Heart right ventricle (tissue), 16 donors: ENCODE measurements around the gene SLFN5. TPM values are rescaled to one million over a fixed set of nuclear protein-coding genes. Genes with fewer than 3 reads are reported as not detected.
"Not testable (repeated sequence)": the region's sequence is repeated elsewhere in the genome, so short reads cannot be mapped to it uniquely, and the experiment has no call there.

ENCODE experiments used
- ATAC-seq, 8 donors: fragments of 200-7000 bp; cut with Tn5 transposase; one replicate each; pipeline ENCODE4 v1.9.1; 2020; ENCODE audit warnings: mild to moderate bottlenecking in 8 of 8, moderate library complexity in 8 of 8, moderate number of reproducible peaks in 1 of 8
- DNase-seq, 2 donors: peaks; one replicate each; pipeline ENCODE4 v3.0.0-alpha.2; 2020
- H3K27ac ChIP-seq, 10 donors: fragments of 200-600 bp; sonication (generic) in 2 of 10; one replicate each; pipeline versions ENCODE4 v1.5.0 to v1.8.0; 2020 to 2022; ENCODE audit warnings: mild to moderate bottlenecking in 3 of 10
- H3K27me3 ChIP-seq, 7 donors: fragments of 200-600 bp; one replicate each; pipeline ENCODE4 v1.8.0; 2021 to 2022; ENCODE audit warnings: mild to moderate bottlenecking in 2 of 7
- H3K36me3 ChIP-seq, 9 donors: fragments of 200-600 bp; sonication (generic) in 1 of 9; one replicate each; pipeline versions ENCODE4 v1.5.0 to v1.8.0; 2020 to 2022; ENCODE audit warnings: mild to moderate bottlenecking in 2 of 9
- H3K4me1 ChIP-seq, 9 donors: fragments of 200-600 bp; sonication (generic) in 1 of 9; one replicate each; pipeline versions ENCODE4 v1.5.0 to v1.8.0; 2020 to 2022; ENCODE audit warnings: mild to moderate bottlenecking in 4 of 9
- H3K4me3 ChIP-seq, 10 donors: fragments of 200-600 bp; sonication (generic) in 2 of 10; one replicate each; pipeline versions ENCODE4 v1.5.0 to v1.8.0; 2020 to 2022; ENCODE audit warnings: mild to moderate bottlenecking in 7 of 10, moderate library complexity in 2 of 10
- H3K9me3 ChIP-seq, 11 donors: fragments of 200-600 bp in 10 of 11; sonication (generic) in 2 of 11; one replicate each; pipeline versions ENCODE4 v1.5.0 to v1.8.0; 2013 to 2022; ENCODE audit warnings: mild to moderate bottlenecking in 2 of 11, control low read depth in 1 of 11, moderate library complexity in 1 of 11
- CTCF ChIP-seq, 9 donors: fragments of 200-600 bp; sonication (generic) in 2 of 9; IDR thresholded peaks; one replicate each; pipeline versions ENCODE4 v1.5.0 to v1.8.0; 2021 to 2022; ENCODE audit warnings: antibody characterized with exemption in 9 of 9, mild to moderate bottlenecking in 5 of 9, moderate library complexity in 1 of 9
- WGBS, 2 donors: extraction: QIAGEN DNeasy Blood & Tissue Kit; methylation state at CpG; one replicate each; pipeline ENCODE4 v1.1.7; 2013; ENCODE audit warnings: inconsistent platforms in 1 of 2; 5-methylcytosine and 5-hydroxymethylcytosine counted together
- intact Hi-C, 10 donors: fragments of 100-400 bp; cut with DNase I; formaldehyde crosslinking; loops; one replicate each; pipeline versions ENCODE4 v1.11.1 to v1.14.2; 2022
- polyA plus RNA-seq, 2 donors: library from polyadenylated mRNA; stranded (reverse); fragments of 200-250 nt; gene quantifications; one replicate each; pipeline ENCODE4 v1.2.3, GENCODE V29; 2013
- total RNA-seq, 10 donors: library from RNA; stranded (reverse); fragmentation: NEBNext Ultra II Directional in 3 of 10; extraction: Animal tissue kit (Norgen Biotek cat#: 25700) in 3 of 10; gene quantifications; one replicate each; pipeline versions ENCODE4 v1.2.1 to v1.2.4, GENCODE V29; 2021 to 2023
- donor health status: Arrhythmogenic right ventricular cardiomyopathy.
- donor health status: ischemic (EF 13 %, LVEDD 7.1; RV severe dilation, severe dysfunction).
- donor health status: healthy with polysubstance abuse.
- donor health status: DM: no; HTN: yes; CAD: no.
- donor health status: DM: no; HTN: no; CAD: no.
- donor health status: ischemic (EF 25% LVEDD 6.9; RV normal size, moderate dysfunction).
- donor health status: ischemic (EF 25% LVEDD 5.7; RV mildly dilated, moderate dysfunction).
- donor health status: healthy.
- donor health status: DM: yes; HTN: yes; CAD: no.
- donor health status: Ischemic cardiomyopathy.
- donor health status: ischemic (EF 35%, LVEDD 5.7; RV mildly dilated, moderate dysfunction).
- donor health status: nonischemic (EF 11% LVEDD 7.7; RV severe dilation, severe dysfunction).
- donor health status: DM: yes; HTN: yes; CAD: no.
- donor health status: PGD.
- donor health status: ischemic (EF 29% LVEDD 5.4; RV normal size, mild dysfunction).
- donor health status: nonischemic (EF 23%, LVEDD 6.1; RV moderate dilation, normal function).

SLFN5 gene
- total and polyA plus RNA-seq, 12 donors = 2.5 to 29.8 (median 13.8) TPM

GRCh38 chr17:35265071-35265470 lies 22.2 kb downstream of the SLFN5 start:
- no peak for TF ChIP-seq CTCF (IDR thresholded peaks at IDR 0.05)
- H3K27ac ChIP-seq = no peak overlapping the region
- H3K4me1 ChIP-seq = peaks cover 0 to 9% (median 0%) of the 10 kb centered on the region in 9 donors
- H3K9me3 ChIP-seq = no peaks in the 10 kb centered on the region
- DNase-seq = no peak
- no peak overlapping the region for H3K4me3 ChIP-seq
- peaks cover 0 to 89% (median 33%) of the 10 kb centered on the region in 9 donors for H3K36me3 ChIP-seq
- intact Hi-C loops = no loop called here
- H3K27me3 ChIP-seq = no peaks in the 10 kb centered on the region
- no peak for ATAC-seq
- WGBS, 2 donors = 98% methylated on average over 5 of the region's 5 CpGs

- no peak for TF ChIP-seq CTCF (IDR thresholded peaks at IDR 0.05)
- Histone ChIP-seq H3K4me1 (peaks cover 0 to 9% (median 0%) of the 10 kb centered on the region in 9 donors), H3K27ac (no peak overlapping the region), H3K36me3 (peaks cover 0 to 83% (median 33%) of the 10 kb centered on the region in 9 donors), H3K4me3 (no peak overlapping the region), H3K27me3 (no peaks in the 10 kb centered on the region), H3K9me3 (no peaks in the 10 kb centered on the region)
- no peak for DNase-seq
- ATAC-seq = no peak
- 80 to 88% methylated on average over 11 of the region's 11 CpGs for WGBS, 2 donors
- intact Hi-C loops = no loop called here
Observed at GRCh38 chr17:35265566-35266141, 22.8 kb downstream of the SLFN5 start.

- H3K4me1 ChIP-seq, H3K27me3 ChIP-seq, H3K4me3 ChIP-seq, DNase-seq, H3K36me3 ChIP-seq, ATAC-seq, intact Hi-C loops, H3K27ac ChIP-seq: not testable (repeated sequence)
- peaks cover 0 to 30% (median 0%) of the 10 kb centered on the region in 11 donors for H3K9me3 ChIP-seq
- 73 to 76% methylated on average over 13 of the region's 13 CpGs for WGBS, 2 donors
Observed at GRCh38 chr17:35274167-35275066, 31.5 kb downstream of the SLFN5 start.

- H3K27ac ChIP-seq, ATAC-seq, DNase-seq, H3K36me3 ChIP-seq, intact Hi-C loops, H3K4me1 ChIP-seq, H3K4me3 ChIP-seq, H3K27me3 ChIP-seq: not testable (repeated sequence)
- peaks cover 0 to 21% (median 0%) of the 10 kb centered on the region in 11 donors for H3K9me3 ChIP-seq
- WGBS, 2 donors = 81 to 87% methylated on average over 6 of the region's 6 CpGs
Observed at GRCh38 chr17:35278454-35278853, 35.6 kb downstream of the SLFN5 start.

GRCh38 chr17:35278876-35279275 lies 36.0 kb downstream of the SLFN5 start:
- ATAC-seq, H3K27me3 ChIP-seq, H3K4me3 ChIP-seq, H3K4me1 ChIP-seq, H3K36me3 ChIP-seq, intact Hi-C loops, H3K27ac ChIP-seq, DNase-seq: not testable (repeated sequence)
- 96 to 97% methylated on average over 26 to 29 of the region's 29 CpGs for WGBS, 2 donors
- peaks cover 0 to 21% (median 0%) of the 10 kb centered on the region in 11 donors for H3K9me3 ChIP-seq
